ENCODE data around the gene UFC1.

Gene UFC1

DNA sequence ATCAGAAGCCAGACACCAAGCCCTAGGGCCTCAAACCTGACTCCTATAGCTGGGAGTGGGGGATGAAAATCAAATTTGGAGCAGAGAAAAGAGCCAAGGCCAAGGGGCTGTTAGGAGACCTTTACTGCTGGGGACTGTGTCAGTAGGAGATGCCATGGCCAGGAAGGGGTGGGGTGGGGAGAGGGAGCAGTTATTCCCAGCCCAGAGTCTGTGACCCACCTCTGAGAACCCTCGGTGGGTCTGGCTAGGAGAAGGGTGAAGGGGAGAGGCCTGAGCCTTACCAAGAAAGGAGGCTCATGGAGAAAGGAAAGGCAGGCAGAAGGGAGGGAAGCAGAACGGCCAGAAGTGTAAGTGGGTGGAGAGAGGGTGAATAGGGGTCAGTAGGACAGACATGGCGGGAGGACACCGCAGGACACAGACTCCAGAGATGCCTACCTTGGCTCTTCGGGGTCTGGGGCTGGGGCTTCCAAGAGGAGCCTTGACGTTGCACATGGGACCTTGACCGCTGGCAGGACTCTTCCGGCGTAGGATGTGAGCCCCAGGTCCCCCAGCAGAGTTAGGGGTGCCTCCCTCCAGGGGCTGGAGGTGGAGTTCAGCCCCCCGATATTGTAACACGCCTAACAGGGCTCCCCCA lies 43.9 kb downstream of the UFC1 start:
- TF ChIP-seq, protein P1, sequence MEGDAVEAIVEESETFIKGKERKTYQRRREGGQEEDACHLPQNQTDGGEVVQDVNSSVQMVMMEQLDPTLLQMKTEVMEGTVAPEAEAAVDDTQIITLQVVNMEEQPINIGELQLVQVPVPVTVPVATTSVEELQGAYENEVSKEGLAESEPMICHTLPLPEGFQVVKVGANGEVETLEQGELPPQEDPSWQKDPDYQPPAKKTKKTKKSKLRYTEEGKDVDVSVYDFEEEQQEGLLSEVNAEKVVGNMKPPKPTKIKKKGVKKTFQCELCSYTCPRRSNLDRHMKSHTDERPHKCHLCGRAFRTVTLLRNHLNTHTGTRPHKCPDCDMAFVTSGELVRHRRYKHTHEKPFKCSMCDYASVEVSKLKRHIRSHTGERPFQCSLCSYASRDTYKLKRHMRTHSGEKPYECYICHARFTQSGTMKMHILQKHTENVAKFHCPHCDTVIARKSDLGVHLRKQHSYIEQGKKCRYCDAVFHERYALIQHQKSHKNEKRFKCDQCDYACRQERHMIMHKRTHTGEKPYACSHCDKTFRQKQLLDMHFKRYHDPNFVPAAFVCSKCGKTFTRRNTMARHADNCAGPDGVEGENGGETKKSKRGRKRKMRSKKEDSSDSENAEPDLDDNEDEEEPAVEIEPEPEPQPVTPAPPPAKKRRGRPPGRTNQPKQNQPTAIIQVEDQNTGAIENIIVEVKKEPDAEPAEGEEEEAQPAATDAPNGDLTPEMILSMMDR (IDR thresholded peaks at IDR 0.05) = no peak

DNA sequence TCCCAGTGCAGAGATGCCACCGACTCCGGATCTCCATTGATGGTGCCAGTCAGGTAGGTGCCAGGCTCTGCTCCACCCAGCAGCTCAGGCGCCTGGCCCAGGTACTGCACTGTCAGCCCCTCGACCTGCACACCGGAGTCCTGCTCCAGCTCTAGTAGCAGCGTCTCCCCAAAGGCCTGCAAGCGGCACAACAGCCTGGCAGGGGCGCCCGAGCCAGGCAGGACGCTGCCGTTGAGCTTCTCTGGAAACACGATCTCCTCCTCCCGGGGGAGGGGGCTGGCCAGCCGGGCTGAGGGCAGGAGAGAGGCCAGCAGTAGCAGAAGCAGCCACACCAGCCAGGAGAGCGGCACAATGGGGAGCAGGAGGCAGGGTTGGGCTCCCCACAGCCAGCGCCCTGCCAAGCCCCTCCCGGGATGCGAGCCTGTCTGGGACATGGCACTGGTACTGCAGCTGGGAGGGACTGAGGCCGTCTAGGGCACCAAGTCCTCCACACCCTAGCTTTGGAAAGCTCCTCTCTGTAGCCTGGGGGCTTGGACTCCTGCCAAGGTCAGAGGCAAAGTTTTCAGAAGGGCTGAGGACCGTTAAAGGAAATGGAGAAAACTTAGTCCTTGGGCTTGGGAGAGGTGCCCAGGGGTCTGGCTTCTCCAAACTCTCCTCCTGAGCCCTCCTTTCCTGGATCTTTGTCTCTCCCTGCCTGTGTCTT lies 44.6 kb downstream of the UFC1 start:
- TF ChIP-seq, protein P1 (IDR thresholded peaks at IDR 0.05) = no peak

- TF ChIP-seq, protein P1 (IDR thresholded peaks at IDR 0.05) = no peak
Observed at GRCh38 chr1:161198897-161199431, 45.2 kb downstream of the UFC1 start, which contains the start of gene ADAMTS4. Gene ADAMTS4 (minus strand): TSS chr1:161199054. CDS start chr1:161198627, 427 bp downstream.

- TF ChIP-seq, protein P1 (IDR thresholded peaks at IDR 0.05) = no peak
Observed at GRCh38 chr1:161199506-161200139, 45.8 kb downstream of the UFC1 start.

- TF ChIP-seq, protein P1 (IDR thresholded peaks at IDR 0.05) = no peak
Observed at GRCh38 chr1:161200421-161200991, 46.7 kb downstream of the UFC1 start.

GRCh38 chr1:161200992-161201835 lies 47.4 kb downstream of the UFC1 start:
- TF ChIP-seq, protein P1 (IDR thresholded peaks at IDR 0.05) = no peak

Data from LNCAP (cell line).